ENCODE results near the gene ZNF335. TPM values are rescaled to one million over a fixed set of nuclear protein-coding genes. Genes with fewer than 3 reads are reported as not detected.
A peak's percentile ranks its signal among the peaks of the same experiment; 100 is the strongest.

The ZNF335 gene
- 10 to 100 TPM; 26.8 to 28.0 TPM for total RNA-seq

- peaks cover 4% of the 10 kb centered on the region for H3K36me3 Mint-ChIP-seq (ENCODE audit: low read depth)
- H3K27ac Mint-ChIP-seq, result peak within 1 kb of the TSS; percentile 100
- H3K27me3 Mint-ChIP-seq (ENCODE audit: low read depth), result no peaks in the 10 kb centered on the region
- H3K9me3 Mint-ChIP-seq, result no peaks in the 10 kb centered on the region
- intact Hi-C loops (cut with micrococcal nuclease), result loop anchor here (1.0 to 5.0 kb wide), 11 partner anchors 38 to 1005 kb away; partner anchors contain the start of genes ACOT8, CTSA, DNTTIP1 and NEURL2
- H3K4me1 Mint-ChIP-seq (ENCODE audit: low read depth), result peaks cover 16% of the 10 kb centered on the region
- CTCF ChIA-PET, result interaction anchor here (0.5 to 5.8 kb wide), 10 partner anchors 12 to 697 kb away, joined by 3 to 62 read pairs (median 24); no protein-coding TSS in a partner anchor
- peak within 1 kb of the TSS; percentile 93 for H3K4me3 Mint-ChIP-seq
- DNase-seq, result peak; percentile 93
Measured at GRCh38 chr20:45971675-45972499, at the start of gene ZNF335. Gene ZNF335, minus strand, starts transcription at chr20:45972203. Its CDS starts 793 bp downstream, at chr20:45971410.

- peaks cover 26% of the 10 kb centered on the region for H3K27me3 Mint-ChIP-seq (ENCODE audit: low read depth)
- H3K4me1 Mint-ChIP-seq (ENCODE audit: low read depth), result peaks cover 8% of the 10 kb centered on the region
- no peaks in the 10 kb centered on the region for H3K9me3 Mint-ChIP-seq
- no peak overlapping the region for H3K27ac Mint-ChIP-seq
- H3K4me3 Mint-ChIP-seq, result no peak overlapping the region
- intact Hi-C loops (cut with micrococcal nuclease), result no loop called here
- no peaks in the 10 kb centered on the region for H3K36me3 Mint-ChIP-seq (ENCODE audit: low read depth)
- no peak for DNase-seq
- CTCF ChIA-PET, result interaction anchor here (0.6 to 0.9 kb wide), 2 partner anchors 8 to 46 kb away, joined by 3 to 4 read pairs; no protein-coding TSS in a partner anchor
Measured at GRCh38 chr20:46020555-46020954, 48.6 kb upstream of the ZNF335 start.

- CTCF ChIA-PET, result interaction anchor here (1.6 kb wide), 1 partner anchor 49 kb away, joined by 6 read pairs; no protein-coding TSS in a partner anchor
- H3K36me3 Mint-ChIP-seq (ENCODE audit: low read depth), result no peaks in the 10 kb centered on the region
- DNase-seq, result no peak
- intact Hi-C loops (cut with micrococcal nuclease), result loop anchor here (10.0 kb wide), 1 partner anchor 666 kb away; the partner anchor contains the start of gene TP53RK
- H3K9me3 Mint-ChIP-seq, result no peaks in the 10 kb centered on the region
- H3K4me1 Mint-ChIP-seq (ENCODE audit: low read depth), result peaks cover 11% of the 10 kb centered on the region
- no peak overlapping the region for H3K27ac Mint-ChIP-seq
- H3K4me3 Mint-ChIP-seq, result no peak overlapping the region
- H3K27me3 Mint-ChIP-seq (ENCODE audit: low read depth), result peaks cover 19% of the 10 kb centered on the region
Measured at GRCh38 chr20:46018611-46019010, 46.6 kb upstream of the ZNF335 start.

GRCh38 chr20:46018112-46018511, 46.1 kb upstream of the ZNF335 start:
- no peaks in the 10 kb centered on the region for H3K9me3 Mint-ChIP-seq
- intact Hi-C loops (cut with micrococcal nuclease), result loop anchor here (10.0 kb wide), 1 partner anchor 667 kb away; the partner anchor contains the start of gene TP53RK
- CTCF ChIA-PET, result interaction anchor here (1.3 to 1.6 kb wide), 2 partner anchors 31 to 48 kb away, joined by 5 to 6 read pairs; no protein-coding TSS in a partner anchor
- H3K36me3 Mint-ChIP-seq (ENCODE audit: low read depth), result no peaks in the 10 kb centered on the region
- H3K27me3 Mint-ChIP-seq (ENCODE audit: low read depth), result peaks cover 16% of the 10 kb centered on the region
- H3K4me3 Mint-ChIP-seq, result no peak overlapping the region
- DNase-seq, result no peak
- peaks cover 9% of the 10 kb centered on the region for H3K4me1 Mint-ChIP-seq (ENCODE audit: low read depth)
- no peak overlapping the region for H3K27ac Mint-ChIP-seq

- Mint-ChIP-seq H3K27ac (no peak overlapping the region), H3K4me1 (ENCODE audit: low read depth) (peaks cover 15% of the 10 kb centered on the region), H3K36me3 (ENCODE audit: low read depth) (no peaks in the 10 kb centered on the region), H3K27me3 (ENCODE audit: low read depth) (peaks cover 20% of the 10 kb centered on the region), H3K4me3 (no peak overlapping the region), H3K9me3 (no peaks in the 10 kb centered on the region)
- CTCF ChIA-PET, result interaction anchor here (0.6 to 1.6 kb wide), 3 partner anchors 31 to 175 kb away, joined by 5 to 6 read pairs (median 5); no protein-coding TSS in a partner anchor
- DNase-seq, result no peak
- intact Hi-C loops (cut with micrococcal nuclease), result loop anchor here (10.0 kb wide), 1 partner anchor 668 kb away; the partner anchor contains the start of gene TP53RK
Measured at GRCh38 chr20:46017272-46017671, 45.3 kb upstream of the ZNF335 start.

- no peak for DNase-seq
- H3K27ac Mint-ChIP-seq, result no peak overlapping the region
- peaks cover 34% of the 10 kb centered on the region for H3K27me3 Mint-ChIP-seq (ENCODE audit: low read depth)
Measured at GRCh38 chr20:46014517-46015396, 42.8 kb upstream of the ZNF335 start.

GRCh38 chr20:46013829-46014516, 42.0 kb upstream of the ZNF335 start:
- H3K36me3 Mint-ChIP-seq (ENCODE audit: low read depth), result no peaks in the 10 kb centered on the region
- peak; percentile 71 for DNase-seq
- no peak overlapping the region for H3K27ac Mint-ChIP-seq
- peaks cover 36% of the 10 kb centered on the region for H3K4me1 Mint-ChIP-seq (ENCODE audit: low read depth)
- H3K9me3 Mint-ChIP-seq, result no peaks in the 10 kb centered on the region
- intact Hi-C loops (cut with micrococcal nuclease), result loop anchor here (1.0 to 10.0 kb wide), 6 partner anchors 27 to 671 kb away; partner anchors contain the start of genes CDH22, NCOA5, PCIF1 and TP53RK
- no peak overlapping the region for H3K4me3 Mint-ChIP-seq
- CTCF ChIA-PET, result interaction anchor here (0.6 to 5.0 kb wide), 37 partner anchors 8 to 1433 kb away, joined by 3 to 101 read pairs (median 4); partner anchors contain the start of genes CD40, SLC12A5 and ZNF335
- H3K27me3 Mint-ChIP-seq (ENCODE audit: low read depth), result peaks cover 42% of the 10 kb centered on the region

More at GRCh38 chr20:46014517-46015396, 42.8 kb upstream of the ZNF335 start:
- Mint-ChIP-seq H3K4me1 (ENCODE audit: low read depth) (peaks cover 29% of the 10 kb centered on the region), H3K4me3 (no peak overlapping the region), H3K9me3 (no peaks in the 10 kb centered on the region), H3K36me3 (ENCODE audit: low read depth) (no peaks in the 10 kb centered on the region)
- intact Hi-C loops (cut with micrococcal nuclease), result loop anchor here (1.0 to 10.0 kb wide), 5 partner anchors 75 to 670 kb away; partner anchors contain the start of genes CDH22, NCOA5, PCIF1 and TP53RK
- CTCF ChIA-PET, result interaction anchor here (0.6 to 5.0 kb wide), 29 partner anchors 8 to 392 kb away, joined by 3 to 101 read pairs (median 4); partner anchors contain the start of genes CD40, SLC12A5 and ZNF335

GRCh38 chr20:46013322-46013828, 41.4 kb upstream of the ZNF335 start:
- Mint-ChIP-seq H3K4me1 (ENCODE audit: low read depth) (peaks cover 42% of the 10 kb centered on the region), H3K36me3 (ENCODE audit: low read depth) (no peaks in the 10 kb centered on the region), H3K27ac (no peak overlapping the region), H3K4me3 (peak overlapping the region; percentile 22), H3K27me3 (ENCODE audit: low read depth) (peaks cover 44% of the 10 kb centered on the region), H3K9me3 (no peaks in the 10 kb centered on the region)
- intact Hi-C loops (cut with micrococcal nuclease), result loop anchor here (1.0 to 10.0 kb wide), 4 partner anchors 26 to 671 kb away; partner anchors contain the start of genes CDH22, PCIF1 and TP53RK
- CTCF ChIA-PET, result interaction anchor here (0.5 to 5.0 kb wide), 27 partner anchors 8 to 1433 kb away, joined by 3 to 101 read pairs (median 4); partner anchors contain the start of genes CD40, SLC12A5 and ZNF335
- DNase-seq, result no peak

- H3K4me1 Mint-ChIP-seq (ENCODE audit: low read depth), result peaks cover 47% of the 10 kb centered on the region
- no peaks in the 10 kb centered on the region for H3K9me3 Mint-ChIP-seq
- peak overlapping the region; percentile 22 for H3K4me3 Mint-ChIP-seq
- CTCF ChIA-PET, result interaction anchor here (0.5 to 5.0 kb wide), 23 partner anchors 8 to 219 kb away, joined by 3 to 101 read pairs (median 4); partner anchors contain the start of genes CD40, SLC12A5 and ZNF335
- H3K27ac Mint-ChIP-seq, result no peak overlapping the region
- H3K36me3 Mint-ChIP-seq (ENCODE audit: low read depth), result no peaks in the 10 kb centered on the region
- intact Hi-C loops (cut with micrococcal nuclease), result loop anchor here (1.0 to 10.0 kb wide), 4 partner anchors 26 to 672 kb away; partner anchors contain the start of genes CDH22, PCIF1 and TP53RK
- no peak for DNase-seq
- peaks cover 44% of the 10 kb centered on the region for H3K27me3 Mint-ChIP-seq (ENCODE audit: low read depth)
Measured at GRCh38 chr20:46012921-46013320, 40.9 kb upstream of the ZNF335 start.

- intact Hi-C loops (cut with micrococcal nuclease), result loop anchor here (5.0 to 10.0 kb wide), 3 partner anchors 80 to 673 kb away; partner anchors contain the start of genes CDH22, PCIF1 and TP53RK
- Mint-ChIP-seq H3K27ac (no peak overlapping the region), H3K27me3 (ENCODE audit: low read depth) (peaks cover 44% of the 10 kb centered on the region), H3K4me1 (ENCODE audit: low read depth) (peaks cover 53% of the 10 kb centered on the region), H3K4me3 (peak overlapping the region; percentile 22), H3K9me3 (no peaks in the 10 kb centered on the region), H3K36me3 (ENCODE audit: low read depth) (no peaks in the 10 kb centered on the region)
- CTCF ChIA-PET, result interaction anchor here (0.6 to 5.0 kb wide), 10 partner anchors 9 to 213 kb away, joined by 3 to 101 read pairs (median 4); no protein-coding TSS in a partner anchor
- DNase-seq, result peak; percentile 76
Measured at GRCh38 chr20:46011631-46012482, 39.9 kb upstream of the ZNF335 start.

Measured in activated naive CD4-positive, alpha-beta T cell treated with anti-CD3 and anti-CD28 coated beads for 36 hours (primary cell).